B cell (primary cell): ENCODE data around the gene RBM33. TPM values are rescaled to one million over a fixed set of nuclear protein-coding genes. Genes with fewer than 3 reads are reported as not detected.

ENCODE experiments used
- ATAC-seq: fragments of 200-7000 bp; cut with Tn5 transposase; one replicate; pipeline ENCODE4 v1.10.0; 2021; ENCODE audit warnings: low read depth, mild to moderate bottlenecking, moderate number of reproducible peaks, moderate library complexity
- CTCF ChIA-PET: fragments of 350-600 bp; sonication (Branson Sonifier 250); formaldehyde crosslinking; loops from one replicate; lab custom pipeline; 2021; ENCODE audit warnings: antibody characterized with exemption, inconsistent platforms; lab: Charles Lee
- POLR2A ChIA-PET: fragments of 350-600 bp; sonication (Branson Sonifier 250); formaldehyde crosslinking; loops from one replicate; lab custom pipeline; 2021; ENCODE audit warnings: antibody characterized with exemption; lab: Charles Lee
- DNase-seq: peaks from one replicate; pipeline ENCODE4 v3.0.0; 2013
- H2AFZ ChIP-seq: 2 replicates; pipeline ENCODE4 v1.6.1; 2012; ENCODE audit warnings: mild to moderate bottlenecking, low read depth, low read length; ENCODE audit not compliant: insufficient read depth, poor library complexity, severe bottlenecking
- H3K27ac ChIP-seq, 2 donors: 1 replicate in 1 of 2; 2 replicates in 1 of 2; pipeline ENCODE4 v1.5.1; 2012 to 2013; ENCODE audit warnings: low read length in 2 of 2, mild to moderate bottlenecking in 2 of 2, moderate library complexity in 1 of 2
- H3K27me3 ChIP-seq, 4 experiments: fragments of 200-600 bp in 1 of 4; sonication (generic) in 1 of 4; replicated peaks in 1 of 4; 1 replicate in 2 of 4; 2 replicates in 2 of 4; pipeline versions ENCODE4 v1.6.1 to v1.7.0; 2013 to 2016; ENCODE audit warnings: low read length in 3 of 4, mild to moderate bottlenecking in 2 of 4, mixed read lengths in 1 of 4, moderate library complexity in 1 of 4; ENCODE audit not compliant: insufficient read depth in 4 of 4, control insufficient read depth in 3 of 4; ENCODE audit errors: control extremely low read depth in 1 of 4
- H3K36me3 ChIP-seq, 2 experiments: replicated peaks in 1 of 2; 1 replicate in 1 of 2; 2 replicates in 1 of 2; pipeline versions ENCODE4 v1.6.1 to v1.7.1; 2013; ENCODE audit warnings: low read length in 1 of 2; ENCODE audit not compliant: insufficient read depth in 2 of 2, control insufficient read depth in 1 of 2; ENCODE audit errors: control extremely low read depth in 1 of 2, extremely low read depth in 1 of 2
- H3K4me1 ChIP-seq, 2 donors: fragments of 200-600 bp in 1 of 2; sonication (generic) in 1 of 2; 1 replicate in 1 of 2; 2 replicates in 1 of 2; pipeline versions ENCODE4 v1.5.1 to v1.6.1; 2013 to 2017; ENCODE audit warnings: low read length in 2 of 2; ENCODE audit not compliant: control insufficient read depth in 2 of 2, insufficient read depth in 2 of 2
- H3K4me2 ChIP-seq: replicated peaks from 2 replicates; pipeline ENCODE3; 2012; ENCODE audit warnings: mild to moderate bottlenecking, low read depth, low read length; ENCODE audit not compliant: poor library complexity, severe bottlenecking
- H3K4me3 ChIP-seq, 5 experiments: fragments of 200-600 bp in 1 of 5; sonication (generic) in 1 of 5; 1 replicate in 3 of 5; 2 replicates in 2 of 5; pipeline versions ENCODE4 v1.5.1 to v1.7.0; 2011 to 2016; ENCODE audit warnings: low read length in 4 of 5, mild to moderate bottlenecking in 4 of 5, low read depth in 2 of 5, control low read depth in 1 of 5, moderate library complexity in 1 of 5; ENCODE audit not compliant: insufficient read depth in 1 of 5; ENCODE audit errors: control extremely low read depth in 1 of 5, extremely low read depth in 1 of 5
- H3K79me2 ChIP-seq: fragments of 200-600 bp; sonication (generic); one replicate; pipeline ENCODE4 v1.6.0; 2016; ENCODE audit warnings: low read length; ENCODE audit not compliant: control insufficient read depth, insufficient read depth
- H3K9ac ChIP-seq: fragments of 200-600 bp; sonication (generic); 2 replicates; pipeline ENCODE4 v1.6.1; 2017; ENCODE audit warnings: mild to moderate bottlenecking, low read length, moderate library complexity
- H3K9me3 ChIP-seq, 3 donors: one replicate each; pipeline versions ENCODE4 v1.6.1 to v1.7.1; 2013; ENCODE audit warnings: low read length in 2 of 3; ENCODE audit not compliant: control insufficient read depth in 2 of 3, insufficient read depth in 1 of 3; ENCODE audit errors: control extremely low read depth in 1 of 3
- H4K20me1 ChIP-seq: 2 replicates; pipeline ENCODE4 v1.6.0; 2012; ENCODE audit warnings: mild to moderate bottlenecking, low read length; ENCODE audit not compliant: insufficient read depth, control insufficient read depth, poor library complexity, severe bottlenecking
- H3K27ac Mint-ChIP-seq: one replicate; pipeline ENCODE4 v1.8.0; 2021; ENCODE audit warnings: mixed read lengths
- H3K27me3 Mint-ChIP-seq: one replicate; pipeline ENCODE4 v1.8.0; 2021; ENCODE audit warnings: mixed read lengths
- H3K4me1 Mint-ChIP-seq: one replicate; pipeline ENCODE4 v1.8.0; 2021; ENCODE audit warnings: mixed read lengths
- H3K4me3 Mint-ChIP-seq: one replicate; pipeline ENCODE4 v1.8.0; 2021; ENCODE audit warnings: mixed read lengths
- H3K9me3 Mint-ChIP-seq: one replicate; pipeline ENCODE4 v1.8.0; 2022; ENCODE audit warnings: mixed read lengths; ENCODE audit not compliant: insufficient read depth
- CTCF ChIP-seq: fragments of 200-600 bp; IDR thresholded peaks from one replicate; pipeline ENCODE4 v1.8.0; 2022; ENCODE audit warnings: antibody characterized with exemption, mild to moderate bottlenecking
- EZH2 ChIP-seq: IDR thresholded peaks from 2 replicates; pipeline ENCODE4 v1.6.1; 2012; ENCODE audit warnings: borderline replicate concordance, low read depth, mild to moderate bottlenecking, moderate library complexity, low read length; ENCODE audit not compliant: insufficient read depth, poor library complexity, severe bottlenecking
- WGBS: methylation state at CpG from one replicate; pipeline ENCODE4 v1.1.5; 2013; ENCODE audit warnings: missing lambda C conversion rate; ENCODE audit not compliant: insufficient coverage; 5-methylcytosine and 5-hydroxymethylcytosine counted together
- intact Hi-C: fragments of 100-400 bp; cut with micrococcal nuclease; formaldehyde crosslinking; loops from one replicate; pipeline ENCODE4 v1.10.0; 2022
- polyA plus RNA-seq: library from polyadenylated mRNA; depleted of rRNA; stranded (reverse); fragments of >200 nt; gene quantifications from 2 replicates; pipeline ENCODE4 v1.2.3, GENCODE V29; 2012
- total RNA-seq, 2 donors: library from RNA; stranded (reverse); fragments of 120-200 nt in 1 of 2; gene quantifications; 1 replicate in 1 of 2; 2 replicates in 1 of 2; pipeline versions ENCODE4 v1.2.3 to v1.2.4, GENCODE V29; 2013 to 2022

RBM33 gene
- total and polyA plus RNA-seq, 2 donors (not counting 1 experiment from before 2014, with no cell fraction given) = 33.5 to 189 TPM

- no peak for DNase-seq
- no peak overlapping the region for H3K4me3 ChIP-seq
- peaks cover 0 to 12% (median 0%) of the 10 kb centered on the region in 3 donors for H3K9me3 ChIP-seq
- ChIA-PET CTCF (no interaction called here), POLR2A (no interaction called here)
- Mint-ChIP-seq H3K27me3 (peaks cover 41% of the 10 kb centered on the region), H3K27ac (no peak overlapping the region), H3K4me3 (no peak overlapping the region), H3K4me1 (no peaks in the 10 kb centered on the region), H3K9me3 (no peaks in the 10 kb centered on the region)
- no peaks in the 10 kb centered on the region for H3K79me2 ChIP-seq
- H3K9ac ChIP-seq = no peak overlapping the region
- intact Hi-C loops = no loop called here
- no peak for ATAC-seq
- no peak overlapping the region for H3K27ac ChIP-seq
- WGBS = 92% methylated on average over 6 of the region's 13 CpGs
- H3K27me3 ChIP-seq = peaks cover 0 to 11% (median under 1%) of the 10 kb centered on the region in 4 experiments
- H4K20me1 ChIP-seq = no peaks in the 10 kb centered on the region
- H2AFZ ChIP-seq = no peak overlapping the region
- no peaks in the 10 kb centered on the region for H3K4me1 ChIP-seq
- TF ChIP-seq EZH2 (no peak), CTCF (no peak)
- no peak overlapping the region for H3K4me2 ChIP-seq
- no peaks in the 10 kb centered on the region for H3K36me3 ChIP-seq
These were observed 176.3 kb downstream of the RBM33 start for GRCh38 chr7:155820788-155821187.

GRCh38 chr7:155821851-155822250 is 177.4 kb downstream of the RBM33 start:
- peaks cover 0 to 11% (median 0%) of the 10 kb centered on the region in 3 donors for H3K9me3 ChIP-seq
- no peaks in the 10 kb centered on the region for H3K4me1 ChIP-seq
- CTCF ChIA-PET = no interaction called here
- Mint-ChIP-seq H3K4me1 (no peaks in the 10 kb centered on the region), H3K27me3 (peaks cover 45% of the 10 kb centered on the region), H3K27ac (no peak overlapping the region), H3K4me3 (no peak overlapping the region), H3K9me3 (no peaks in the 10 kb centered on the region)
- intact Hi-C loops = no loop called here
- no peaks in the 10 kb centered on the region for H4K20me1 ChIP-seq
- ATAC-seq (no peak), DNase-seq (no peak)
- no peak overlapping the region for H3K4me3 ChIP-seq
- no peak overlapping the region for H3K4me2 ChIP-seq
- no peak overlapping the region for H3K9ac ChIP-seq
- no peak for TF ChIP-seq EZH2
- no peak for TF ChIP-seq CTCF
- H2AFZ ChIP-seq = no peak overlapping the region
- POLR2A ChIA-PET = no interaction called here
- H3K27ac ChIP-seq = no peak overlapping the region
- H3K36me3 ChIP-seq = no peaks in the 10 kb centered on the region
- 82% methylated on average over 11 of the region's 11 CpGs for WGBS
- no peaks in the 10 kb centered on the region for H3K79me2 ChIP-seq
- H3K27me3 ChIP-seq = peaks cover 0 to 7% (median 0%) of the 10 kb centered on the region in 4 experiments
